Measurements from ENCODE around the gene FSIP1. TPM values are rescaled to one million over a fixed set of nuclear protein-coding genes. Genes with fewer than 3 reads are reported as not detected.

The FSIP1 gene
- total RNA-seq, 2 experiments from 2014 or later: 0.22 to 0.34 TPM

DNA sequence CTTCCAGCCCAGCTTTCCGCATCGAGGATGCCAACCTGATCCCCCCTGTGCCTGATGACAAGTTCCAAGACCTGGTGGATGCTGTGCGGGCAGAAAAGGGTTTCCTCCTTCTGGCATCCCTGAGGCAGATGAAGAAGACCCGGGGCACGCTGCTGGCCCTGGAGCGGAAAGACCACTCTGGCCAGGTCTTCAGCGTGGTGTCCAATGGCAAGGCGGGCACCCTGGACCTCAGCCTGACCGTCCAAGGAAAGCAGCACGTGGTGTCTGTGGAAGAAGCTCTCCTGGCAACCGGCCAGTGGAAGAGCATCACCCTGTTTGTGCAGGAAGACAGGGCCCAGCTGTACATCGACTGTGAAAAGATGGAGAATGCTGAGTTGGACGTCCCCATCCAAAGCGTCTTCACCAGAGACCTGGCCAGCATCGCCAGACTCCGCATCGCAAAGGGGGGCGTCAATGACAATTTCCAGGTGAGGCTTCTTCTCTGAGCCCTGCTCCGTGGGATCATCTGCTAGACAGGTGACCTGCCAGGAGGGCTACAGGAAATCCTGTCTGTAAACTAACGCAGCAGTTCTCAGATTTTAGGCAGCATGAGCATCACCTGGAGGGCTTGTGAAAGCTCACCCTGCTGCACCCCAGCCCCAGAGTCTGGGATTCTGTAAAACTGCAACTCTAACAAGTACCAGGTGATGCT is 200.2 kb downstream of the FSIP1 start:
- H3K27me3 ChIP-seq (ENCODE audit: control insufficient read depth in 1 of 2, insufficient read depth in 2 of 2, low read length in 2 of 2): peaks cover 17 to 19% of the 10 kb centered on the region in 2 experiments
- H3K27me3 Mint-ChIP-seq: peaks cover 59% of the 10 kb centered on the region
- ChIA-PET POLR2A (interaction anchor here (1.5 kb wide), 1 partner anchor 43 kb away, joined by 4 read pairs; no protein-coding TSS in a partner anchor), CTCF (interaction anchor here (2.6 kb wide), 1 partner anchor 175 kb away, joined by 10 read pairs; no protein-coding TSS in a partner anchor)
- no peak for TF ChIP-seq CTCF (IDR thresholded peaks at IDR 0.05)
- no peak overlapping the region for H3K4me3 Mint-ChIP-seq
- no peaks in the 10 kb centered on the region for H3K36me3 Mint-ChIP-seq (ENCODE audit: low read depth)
- DNase-seq (no peak), ATAC-seq (ENCODE audit: poor library complexity) (no peak)
- no peaks in the 10 kb centered on the region for H3K9me3 Mint-ChIP-seq
- H3K27ac Mint-ChIP-seq: no peak overlapping the region
- H3K4me1 ChIP-seq (ENCODE audit: insufficient read depth, low read length): peaks cover 27% of the 10 kb centered on the region
- H3K4me1 Mint-ChIP-seq (ENCODE audit: low read depth): peaks cover 15% of the 10 kb centered on the region
- no peaks in the 10 kb centered on the region for H3K36me3 ChIP-seq (ENCODE audit: insufficient read depth, low read length)
- H3K9me3 ChIP-seq (ENCODE audit: control insufficient read depth in 1 of 2, insufficient read depth in 1 of 2, low read length in 2 of 2): peaks cover 0 to 9% of the 10 kb centered on the region in 2 experiments
- intact Hi-C loops (cut with DNase I, micrococcal nuclease): loop anchor here (5.0 to 10.0 kb wide), 5 partner anchors 455 to 1138 kb away; no protein-coding TSS in a partner anchor
- H3K27ac ChIP-seq (ENCODE audit: low read depth in 1 of 2, low read length in 2 of 2): no peak overlapping the region
- no peak overlapping the region for H3K4me3 ChIP-seq (ENCODE audit: low read length)

- no peak for TF ChIP-seq CTCF (IDR thresholded peaks at IDR 0.05)
- Mint-ChIP-seq H3K4me1 (ENCODE audit: low read depth) (peaks cover 15% of the 10 kb centered on the region), H3K27me3 (peaks cover 65% of the 10 kb centered on the region), H3K36me3 (ENCODE audit: low read depth) (no peaks in the 10 kb centered on the region), H3K4me3 (peak overlapping the region; percentile 77), H3K27ac (no peak overlapping the region), H3K9me3 (no peaks in the 10 kb centered on the region)
- POLR2A ChIA-PET: interaction anchor here (1.5 kb wide), 1 partner anchor 44 kb away, joined by 4 read pairs; no protein-coding TSS in a partner anchor
- peaks cover 17 to 24% of the 10 kb centered on the region in 2 experiments for H3K27me3 ChIP-seq (ENCODE audit: control insufficient read depth in 1 of 2, insufficient read depth in 2 of 2, low read length in 2 of 2)
- no peaks in the 10 kb centered on the region for H3K36me3 ChIP-seq (ENCODE audit: insufficient read depth, low read length)
- CTCF ChIA-PET: interaction anchor here (2.6 kb wide), 1 partner anchor 175 kb away, joined by 10 read pairs; no protein-coding TSS in a partner anchor
- H3K4me1 ChIP-seq (ENCODE audit: insufficient read depth, low read length): peaks cover 27% of the 10 kb centered on the region
- H3K4me3 ChIP-seq (ENCODE audit: low read length): no peak overlapping the region
- no peak overlapping the region for H3K27ac ChIP-seq (ENCODE audit: low read depth in 1 of 2, low read length in 2 of 2)
- DNase-seq (peak in 1 of 14 experiments; percentile 21), ATAC-seq (ENCODE audit: poor library complexity) (no peak)
- H3K9me3 ChIP-seq (ENCODE audit: control insufficient read depth in 1 of 2, insufficient read depth in 1 of 2, low read length in 2 of 2): peaks cover 0 to 9% of the 10 kb centered on the region in 2 experiments
- intact Hi-C loops (cut with DNase I, micrococcal nuclease): loop anchor here (2.0 to 10.0 kb wide), 6 partner anchors 175 to 1137 kb away; no protein-coding TSS in a partner anchor
Measured at GRCh38 chr15:39581793-39582285, 200.8 kb downstream of the FSIP1 start.

DNA sequence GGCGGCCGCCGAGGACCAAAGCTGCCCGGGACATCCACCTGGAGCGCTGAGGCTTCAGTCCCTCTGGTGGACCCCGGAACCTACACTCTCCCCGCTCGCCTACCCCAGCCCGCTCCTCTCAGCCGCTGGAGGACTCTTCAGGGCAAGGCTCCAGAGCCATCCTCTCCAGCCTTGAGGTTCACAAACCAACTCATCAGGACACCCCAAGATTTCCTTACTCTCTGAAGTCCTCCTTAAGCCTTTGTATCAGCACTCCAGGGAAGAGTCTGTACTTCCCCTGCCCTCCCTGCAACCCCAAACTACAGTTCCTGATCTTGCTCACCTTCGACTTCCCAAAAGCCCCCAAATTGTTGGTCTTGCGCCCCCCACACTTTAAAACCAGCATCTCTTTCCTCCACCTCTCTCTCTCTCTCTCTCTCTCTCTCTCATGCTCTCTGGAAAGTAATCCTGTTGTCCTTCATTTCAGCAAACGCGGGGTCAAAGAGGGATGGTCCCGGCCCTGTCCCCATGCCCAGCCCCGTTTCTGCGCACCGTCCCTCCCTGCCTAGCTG is 201.3 kb downstream of the FSIP1 start:
- no peak for TF ChIP-seq CTCF (IDR thresholded peaks at IDR 0.05)
- DNase-seq (no peak), ATAC-seq (ENCODE audit: poor library complexity) (no peak)
- H3K36me3 Mint-ChIP-seq (ENCODE audit: low read depth): no peaks in the 10 kb centered on the region
- peak overlapping the region; percentile 77 for H3K4me3 Mint-ChIP-seq
- no peak overlapping the region for H3K27ac Mint-ChIP-seq
- intact Hi-C loops (cut with DNase I, micrococcal nuclease): loop anchor here (2.0 to 10.0 kb wide), 6 partner anchors 175 to 1137 kb away; no protein-coding TSS in a partner anchor
- H3K4me3 ChIP-seq (ENCODE audit: low read length): peak overlapping the region; percentile 55
- peaks cover 17 to 28% of the 10 kb centered on the region in 2 experiments for H3K27me3 ChIP-seq (ENCODE audit: control insufficient read depth in 1 of 2, insufficient read depth in 2 of 2, low read length in 2 of 2)
- POLR2A ChIA-PET: no interaction called here
- H3K27ac ChIP-seq (ENCODE audit: low read depth in 1 of 2, low read length in 2 of 2): no peak overlapping the region
- no peaks in the 10 kb centered on the region for H3K9me3 Mint-ChIP-seq
- H3K27me3 Mint-ChIP-seq: peaks cover 70% of the 10 kb centered on the region
- CTCF ChIA-PET: interaction anchor here (1.8 to 2.6 kb wide), 2 partner anchors 42 to 176 kb away, joined by 6 to 10 read pairs; no protein-coding TSS in a partner anchor
- peaks cover 0 to 9% of the 10 kb centered on the region in 2 experiments for H3K9me3 ChIP-seq (ENCODE audit: control insufficient read depth in 1 of 2, insufficient read depth in 1 of 2, low read length in 2 of 2)
- peaks cover 15% of the 10 kb centered on the region for H3K4me1 Mint-ChIP-seq (ENCODE audit: low read depth)
- no peaks in the 10 kb centered on the region for H3K36me3 ChIP-seq (ENCODE audit: insufficient read depth, low read length)
- H3K4me1 ChIP-seq (ENCODE audit: insufficient read depth, low read length): peaks cover 27% of the 10 kb centered on the region

Data from CD4-positive, alpha-beta T cell (primary cell).